HepG2 (cell line): Measurements from ENCODE around the gene SSU72. TPM values are rescaled to one million over a fixed set of nuclear protein-coding genes. Genes with fewer than 3 reads are reported as not detected.

Source experiments
- CREB1 ChIP-seq, 2 experiments: fragments of 450-650 bp in 1 of 2; IDR thresholded peaks; 2 replicates each; pipeline ENCODE4 v1.6.1; 2016 to 2017; ENCODE audit warnings: control low read depth in 1 of 2, mild to moderate bottlenecking in 1 of 2, missing compliant biosample characterization in 1 of 2, missing genetic modification characterization in 1 of 2
- DMAP1 ChIP-seq: IDR thresholded peaks from 2 replicates; pipeline ENCODE4 v1.6.1; 2016
- FOXK2 ChIP-seq: fragments of 450-650 bp; IDR thresholded peaks from 2 replicates; pipeline ENCODE4 v1.6.1; 2016
- GLI4 ChIP-seq: sonication (generic); formaldehyde crosslinking; IDR thresholded peaks from 2 replicates; pipeline ENCODE4 v1.5.1; 2020; ENCODE audit warnings: missing genetic modification reagents, mild to moderate bottlenecking, moderate library complexity, borderline replicate concordance
- MIXL1 ChIP-seq: IDR thresholded peaks from 2 replicates; pipeline ENCODE4 v1.6.1; 2016
- MTF1 ChIP-seq: sonication (generic); formaldehyde crosslinking; IDR thresholded peaks from 2 replicates; pipeline ENCODE4 v1.5.0; 2020; ENCODE audit warnings: missing genetic modification reagents
- NFAT5 ChIP-seq: sonication (generic); formaldehyde crosslinking; IDR thresholded peaks from 2 replicates; pipeline ENCODE4 v1.4.0; 2020; ENCODE audit warnings: missing genetic modification reagents
- REPIN1 ChIP-seq: sonication (generic); formaldehyde crosslinking; IDR thresholded peaks from 2 replicates; pipeline ENCODE4 v1.8.0; 2022; ENCODE audit warnings: missing genetic modification reagents, low read depth, mild to moderate bottlenecking, borderline replicate concordance
- RFX5 ChIP-seq: IDR thresholded peaks from 2 replicates; pipeline ENCODE4 v1.6.1; 2011; ENCODE audit warnings: low read depth, low read length, improper control_type of control experiment
- SMAD1 ChIP-seq: sonication (generic); formaldehyde crosslinking; IDR thresholded peaks from 2 replicates; pipeline ENCODE4 v1.4.0; 2020; ENCODE audit warnings: missing genetic modification reagents, low read depth, mild to moderate bottlenecking, borderline replicate concordance
- SNAPC2 ChIP-seq: sonication (generic); formaldehyde crosslinking; IDR thresholded peaks from 2 replicates; pipeline ENCODE4 v1.8.1; 2022; ENCODE audit warnings: mild to moderate bottlenecking, missing genetic modification reagents
- SPEN ChIP-seq: sonication (generic); formaldehyde crosslinking; IDR thresholded peaks from 2 replicates; pipeline ENCODE4 v1.5.1; 2020; ENCODE audit warnings: low read depth, mild to moderate bottlenecking, missing genetic modification reagents
- ZNF101 ChIP-seq: sonication (generic); formaldehyde crosslinking; IDR thresholded peaks from 2 replicates; pipeline ENCODE4 v1.4.0; 2020; ENCODE audit warnings: mild to moderate bottlenecking, low read depth, missing genetic modification reagents, borderline replicate concordance
- ZNF343 ChIP-seq: sonication (generic); formaldehyde crosslinking; IDR thresholded peaks from 2 replicates; pipeline ENCODE4 v1.4.0; 2020; ENCODE audit warnings: mild to moderate bottlenecking, missing genetic modification reagents
- ZNF431 ChIP-seq: sonication (generic); formaldehyde crosslinking; IDR thresholded peaks from 2 replicates; pipeline ENCODE4 v1.9.0; 2022; ENCODE audit warnings: missing genetic modification reagents, low read depth, mild to moderate bottlenecking, borderline replicate concordance
- ZNF569 ChIP-seq: sonication (generic); formaldehyde crosslinking; IDR thresholded peaks from 2 replicates; pipeline ENCODE4 v1.5.0; 2020; ENCODE audit warnings: mild to moderate bottlenecking, missing genetic modification reagents, moderate library complexity, borderline replicate concordance
- ZNF709 ChIP-seq: sonication (generic); formaldehyde crosslinking; IDR thresholded peaks from 2 replicates; pipeline ENCODE4 v1.5.0; 2020; ENCODE audit warnings: mild to moderate bottlenecking, missing genetic modification reagents
- ZNF780A ChIP-seq: sonication (generic); formaldehyde crosslinking; IDR thresholded peaks from 2 replicates; pipeline ENCODE4 v1.8.0; 2022; ENCODE audit warnings: mild to moderate bottlenecking, missing genetic modification reagents, moderate library complexity
- polyA plus RNA-seq, 8 experiments: library from polyadenylated mRNA; depleted of rRNA in 3 of 8; stranded (reverse) in 7 of 8; unstranded in 1 of 8; fragments of >200 nt; fragmentation: Illumina TruSeq in 4 of 8; extraction: Trizol in 4 of 8; gene quantifications; 2 replicates each; pipeline versions ENCODE4 v1.2.1 to v1.2.3, GENCODE V29; 2011 to 2016; ENCODE audit warnings: low read depth in 4 of 8, missing spikeins in 1 of 8, mixed read lengths in 1 of 8; ENCODE audit not compliant: insufficient read depth in 1 of 8
- total RNA-seq, 5 experiments: library from RNA; depleted of rRNA; stranded (reverse); fragments of >200 nt; fragmentation: Illumina TruSeq; extraction: Trizol; gene quantifications; 2 replicates each; pipeline ENCODE4 v1.2.3, GENCODE V29; 2016; ENCODE audit warnings: low read depth in 1 of 5
- TF ChIP-seq, protein P1 (sequence below), 2 experiments: sonication (generic) in 1 of 2; formaldehyde crosslinking in 1 of 2; IDR thresholded peaks; 2 replicates each; pipeline versions ENCODE4 v1.4.0 to v1.6.1; 2018 to 2020; ENCODE audit warnings: missing genetic modification reagents in 2 of 2, borderline replicate concordance in 1 of 2, low read depth in 1 of 2, mild to moderate bottlenecking in 1 of 2, missing biosample characterization in 1 of 2
- TF ChIP-seq, protein P2 (sequence below): IDR thresholded peaks from 2 replicates; pipeline ENCODE4 v1.6.1; 2016; ENCODE audit warnings: missing biosample characterization, missing genetic modification reagents, low read depth

Gene SSU72
- total and polyA plus RNA-seq, 2 of the 13 experiments (the other 11 are each of a cell fraction or from before 2014, with no cell fraction given), result 42.8 to 67.1 TPM

DNA sequence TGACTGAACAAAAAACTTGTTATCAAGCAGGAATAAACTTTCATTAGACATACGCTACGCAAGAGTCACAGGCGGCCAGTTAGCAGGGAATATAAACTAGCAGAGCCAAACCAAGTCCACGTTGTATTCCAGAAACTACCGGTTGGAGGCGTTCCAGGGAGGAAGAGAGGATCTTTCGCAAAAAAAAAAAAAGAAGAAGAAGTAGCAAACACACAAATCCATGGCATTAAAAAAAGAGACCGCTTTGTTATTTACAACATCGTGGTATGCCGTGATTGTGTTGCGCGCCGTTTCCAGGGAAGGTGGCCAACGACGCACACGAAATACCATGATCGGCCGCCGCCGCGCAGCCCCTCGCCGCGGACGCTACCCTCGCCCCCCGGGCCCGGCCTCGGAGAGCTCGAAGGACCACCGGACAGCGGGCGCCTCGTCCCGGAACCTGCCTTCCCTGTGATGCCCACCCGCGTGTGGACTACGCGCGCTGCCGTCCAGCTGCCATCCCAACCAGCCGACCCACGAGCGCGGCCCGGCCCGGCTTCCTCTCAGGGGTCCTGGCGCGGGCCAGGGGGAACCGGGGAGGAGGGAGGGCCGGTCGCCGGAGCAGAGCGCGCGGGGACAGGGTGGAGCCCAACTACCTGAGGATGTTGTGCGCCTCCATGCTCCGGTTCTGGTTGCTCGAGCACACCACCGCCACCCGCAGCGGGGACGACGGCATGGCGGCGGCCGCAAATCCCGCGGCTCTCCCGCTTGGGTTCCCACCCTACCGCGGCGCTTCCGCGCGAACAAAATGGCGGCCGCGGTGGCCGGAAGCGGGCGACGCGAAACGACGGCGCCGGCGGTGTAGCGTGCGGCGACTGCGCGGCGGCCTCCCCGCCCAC lies 581 bp downstream of the SSU72 start (continued):
- TF ChIP-seq NFAT5 (CRISPR knock-in tag) (no peak), RFX5 (no peak), CREB1 (IDR thresholded peaks at IDR 0.05) (no peak), CREB1 (CRISPR knock-in tag; IDR thresholded peaks at IDR 0.05) (peak; percentile 53; the same call in 1 of the 2 replicates), REPIN1 (peak; percentile 0; the same call in 1 of the 2 replicates), MIXL1 (CRISPR knock-in tag) (no peak), FOXK2 (no peak), DMAP1 (peak; percentile 63; the same call in 1 of the 2 replicates), SMAD1 (CRISPR knock-in tag) (no peak), SPEN (CRISPR knock-in tag) (peak; percentile 3; the same call in 1 of the 2 replicates), ZNF431 (peak; percentile 36; the same call in 1 of the 2 replicates), ZNF780A (CRISPR knock-in tag) (no peak), ZNF709 (CRISPR knock-in tag) (peak; percentile 32; the same call in 1 of the 2 replicates), GLI4 (CRISPR knock-in tag) (no peak), ZNF343 (no peak; the same call in 1 of the 2 replicates), MTF1 (CRISPR knock-in tag) (no peak), ZNF569 (CRISPR knock-in tag) (no peak), ZNF101 (CRISPR knock-in tag) (0 out of 2 replicates have a peak, but pooled peaks have one; percentile 48), SNAPC2 (CRISPR knock-in tag) (no peak)
- TF ChIP-seq, protein P1, sequence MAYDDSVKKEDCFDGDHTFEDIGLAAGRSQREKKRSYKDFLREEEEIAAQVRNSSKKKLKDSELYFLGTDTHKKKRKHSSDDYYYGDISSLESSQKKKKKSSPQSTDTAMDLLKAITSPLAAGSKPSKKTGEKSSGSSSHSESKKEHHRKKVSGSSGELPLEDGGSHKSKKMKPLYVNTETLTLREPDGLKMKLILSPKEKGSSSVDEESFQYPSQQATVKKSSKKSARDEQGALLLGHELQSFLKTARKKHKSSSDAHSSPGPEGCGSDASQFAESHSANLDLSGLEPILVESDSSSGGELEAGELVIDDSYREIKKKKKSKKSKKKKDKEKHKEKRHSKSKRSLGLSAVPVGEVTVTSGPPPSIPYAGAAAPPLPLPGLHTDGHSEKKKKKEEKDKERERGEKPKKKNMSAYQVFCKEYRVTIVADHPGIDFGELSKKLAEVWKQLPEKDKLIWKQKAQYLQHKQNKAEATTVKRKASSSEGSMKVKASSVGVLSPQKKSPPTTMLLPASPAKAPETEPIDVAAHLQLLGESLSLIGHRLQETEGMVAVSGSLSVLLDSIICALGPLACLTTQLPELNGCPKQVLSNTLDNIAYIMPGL (CRISPR knock-in tag; IDR thresholded peaks at IDR 0.05; ENCODE audit: borderline replicate concordance in 1 of 2, low read depth in 1 of 2), result peak; percentile 35 to 68; a peak in 2 of 4 replicates
- TF ChIP-seq, protein P2, sequence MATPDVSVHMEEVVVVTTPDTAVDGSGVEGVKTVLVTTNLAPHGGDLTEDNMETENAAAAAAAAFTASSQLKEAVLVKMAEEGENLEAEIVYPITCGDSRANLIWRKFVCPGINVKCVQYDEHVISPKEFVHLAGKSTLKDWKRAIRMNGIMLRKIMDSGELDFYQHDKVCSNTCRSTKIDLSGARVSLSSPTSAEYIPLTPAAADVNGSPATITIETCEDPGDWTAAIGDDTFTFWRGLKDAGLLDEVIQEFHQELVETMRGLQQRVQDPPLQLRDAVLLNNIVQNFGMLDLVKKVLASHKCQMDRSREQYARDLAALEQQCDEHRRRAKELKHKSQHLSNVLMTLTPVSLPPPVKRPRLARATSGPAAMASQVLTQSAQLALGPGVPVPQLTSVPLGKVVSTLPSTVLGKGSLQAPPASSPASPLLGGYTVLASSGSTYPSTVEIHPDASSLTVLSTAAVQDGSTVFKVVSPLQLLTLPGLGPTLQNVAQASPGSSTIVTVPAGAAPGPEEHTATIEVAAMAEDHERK (CRISPR knock-in tag), result no peak
